ENCODE results near the gene MAPKAPK2.

DNA sequence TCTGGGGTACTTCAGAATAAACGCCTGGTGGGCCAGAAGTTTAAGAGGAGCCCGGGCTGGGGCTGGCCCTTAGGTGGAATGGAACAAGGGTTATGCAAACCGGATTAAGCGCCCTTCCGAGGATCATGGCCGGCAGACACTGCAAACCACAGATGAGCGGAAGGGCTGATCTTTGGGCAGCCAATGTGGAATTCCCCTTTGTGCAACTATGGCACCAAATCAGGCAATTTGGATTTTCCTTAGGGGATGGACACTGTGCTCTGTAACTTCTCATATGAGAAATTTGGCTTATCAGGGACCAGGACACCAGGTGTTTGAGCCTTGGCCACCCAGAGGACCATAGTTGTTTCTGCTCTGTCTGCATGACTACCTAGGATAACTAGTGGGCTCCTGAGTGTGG is 93.3 kb downstream of the MAPKAPK2 start:
- TF ChIP-seq EZH2 (IDR thresholded peaks at IDR 0.05; ENCODE audit: borderline replicate concordance, insufficient read depth, low read depth, low read length, poor library complexity, severe bottlenecking) (no peak), CTCF (IDR thresholded peaks at IDR 0.05) (no peak)
